GM12878 (cell line): ENCODE measurements around the gene FMNL2.

Source experiments
- CBX5 ChIP-seq: sonication (generic); IDR thresholded peaks from 2 replicates; pipeline ENCODE4 v1.6.1; 2016; ENCODE audit warnings: low read depth, moderate library complexity, mild to moderate bottlenecking, inconsistent platforms
- POLR2A ChIP-seq: IDR thresholded peaks from 2 replicates; pipeline ENCODE4 v1.6.1; 2011; ENCODE audit warnings: low read depth, mild to moderate bottlenecking, low read length

- TF ChIP-seq POLR2A (no peak), CBX5 (no peak)
Measured at GRCh38 chr2:152446213-152446612, 111.2 kb downstream of the FMNL2 start.
